Mucosa of descending colon (tissue), 3 donors: Measurements from ENCODE around the gene NCBP3. TPM values are rescaled to one million over a fixed set of nuclear protein-coding genes. Genes with fewer than 3 reads are reported as not detected.

Experiments used
- ATAC-seq: fragments of 200-7000 bp; cut with Tn5 transposase; one replicate; pipeline ENCODE4 v1.9.1; 2020; ENCODE audit warnings: mild to moderate bottlenecking, moderate library complexity
- DNase-seq, 3 donors: peaks; one replicate each; pipeline ENCODE4 v3.0.0-alpha.2; 2020
- H3K36me3 ChIP-seq: fragments of 200-600 bp; one replicate; pipeline ENCODE4 v1.8.0; 2021; ENCODE audit warnings: low read depth, mild to moderate bottlenecking
- H3K4me1 ChIP-seq: fragments of 200-600 bp; one replicate; pipeline ENCODE4 v1.8.0; 2021; ENCODE audit warnings: low read depth, mild to moderate bottlenecking
- H3K4me3 ChIP-seq: fragments of 200-600 bp; one replicate; pipeline ENCODE4 v1.8.0; 2021; ENCODE audit warnings: mild to moderate bottlenecking
- H3K9me3 ChIP-seq: fragments of 200-600 bp; one replicate; pipeline ENCODE4 v1.8.0; 2021; ENCODE audit warnings: mild to moderate bottlenecking
- CTCF ChIP-seq: fragments of 200-600 bp; IDR thresholded peaks from one replicate; pipeline ENCODE4 v1.8.0; 2022; ENCODE audit warnings: antibody characterized with exemption, mild to moderate bottlenecking
- intact Hi-C, 2 donors: fragments of 100-400 bp; cut with DNase I in 1 of 2; cut with micrococcal nuclease in 1 of 2; formaldehyde crosslinking; loops; one replicate each; pipeline versions ENCODE4 v1.11.0 to v1.11.1; 2022; cut with DNase I, micrococcal nuclease
- total RNA-seq, 3 donors: library from RNA; stranded (reverse); fragmentation: NEBNext Ultra II Directional in 2 of 3; extraction: Animal tissue kit (Norgen Biotek cat#: 25700) in 2 of 3; gene quantifications; one replicate each; pipeline versions ENCODE4 v1.2.1 to v1.2.4, GENCODE V29; 2021 to 2023
- donor health status: DM: no; HTN: no; CAD: no; lungs with moderate emphysema.
- donor health status: DM: no; HTN: no; CAD: no.
- donor health status: DM: no; HTN: yes; CAD: no.

Gene NCBP3
- total RNA-seq, 3 donors from 2014 or later, result 39.4 to 50.5 (median 44.7) TPM

DNA sequence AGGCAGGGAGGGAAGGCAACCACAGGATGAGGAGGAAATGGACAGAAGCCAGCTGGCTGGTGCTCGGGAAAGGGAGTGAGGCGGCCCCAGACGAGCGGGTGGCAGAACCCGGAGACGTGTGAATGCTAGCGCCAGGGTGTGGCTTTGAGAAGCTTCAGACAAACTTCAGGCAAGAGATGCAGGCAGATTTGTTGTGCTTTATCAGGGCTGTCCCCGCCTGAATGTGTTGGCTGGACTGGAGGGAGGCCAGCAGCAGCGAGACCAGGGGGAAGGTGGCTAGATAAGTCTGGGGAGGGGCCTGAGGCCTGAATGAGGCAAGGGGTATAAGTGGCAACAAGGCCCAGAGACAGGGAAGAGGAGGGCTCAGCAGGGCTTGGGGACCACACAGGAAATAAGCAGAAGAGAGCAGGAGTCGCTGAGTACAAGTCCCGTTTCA lies 24.8 kb upstream of the NCBP3 start:
- DNase-seq, result peak; percentile 50 to 68 (median 53)

GRCh38 chr17:3867606-3868005 lies 21.6 kb upstream of the NCBP3 start:
- DNase-seq (no peak), ATAC-seq (no peak)
- Histone ChIP-seq H3K4me3 (no peak overlapping the region), H3K9me3 (no peaks in the 10 kb centered on the region), H3K36me3 (no peaks in the 10 kb centered on the region), H3K4me1 (no peaks in the 10 kb centered on the region)
- intact Hi-C loops, result loop anchor here (5.0 to 10.0 kb wide), 2 partner anchors 47 to 140 kb away; partner anchors contain the start of gene P2RX1 (in 2 of the 2)
- no peak for TF ChIP-seq CTCF

More for the DNA sequence above, 24.8 kb upstream of the NCBP3 start:
- TF ChIP-seq CTCF, result no peak
- Histone ChIP-seq H3K9me3 (no peaks in the 10 kb centered on the region), H3K36me3 (no peaks in the 10 kb centered on the region), H3K4me1 (no peaks in the 10 kb centered on the region), H3K4me3 (no peak overlapping the region)
- ATAC-seq, result peak; percentile 77
- intact Hi-C loops, result no loop called here

GRCh38 chr17:3867106-3867505 lies 21.1 kb upstream of the NCBP3 start:
- DNase-seq (no peak), ATAC-seq (no peak)
- no peak for TF ChIP-seq CTCF
- no peaks in the 10 kb centered on the region for H3K36me3 ChIP-seq
- no peaks in the 10 kb centered on the region for H3K4me1 ChIP-seq
- intact Hi-C loops, result loop anchor here (5.0 to 10.0 kb wide), 2 partner anchors 48 to 140 kb away; partner anchors contain the start of gene P2RX1 (in 2 of the 2)
- no peaks in the 10 kb centered on the region for H3K9me3 ChIP-seq
- no peak overlapping the region for H3K4me3 ChIP-seq

- intact Hi-C loops, result loop anchor here (5.0 to 10.0 kb wide), 2 partner anchors 49 to 141 kb away; partner anchors contain the start of gene P2RX1 (in 2 of the 2)
- no peak for ATAC-seq
- no peaks in the 10 kb centered on the region for H3K36me3 ChIP-seq
These were observed 20.2 kb upstream of the NCBP3 start for GRCh38 chr17:3866276-3866675.

GRCh38 chr17:3865176-3865575 lies 19.1 kb upstream of the NCBP3 start:
- intact Hi-C loops, result loop anchor here (5.0 to 10.0 kb wide), 2 partner anchors 50 to 142 kb away; partner anchors contain the start of gene P2RX1 (in 2 of the 2)
- H3K4me3 ChIP-seq, result no peak overlapping the region
- ATAC-seq (peak; percentile 17), DNase-seq (peak in 1 of 3 donors; percentile 55)
- no peaks in the 10 kb centered on the region for H3K36me3 ChIP-seq
- H3K9me3 ChIP-seq, result no peaks in the 10 kb centered on the region
- no peaks in the 10 kb centered on the region for H3K4me1 ChIP-seq
- TF ChIP-seq CTCF, result no peak

More at GRCh38 chr17:3866276-3866675, 20.2 kb upstream of the NCBP3 start:
- no peak overlapping the region for H3K4me3 ChIP-seq
- H3K4me1 ChIP-seq, result no peaks in the 10 kb centered on the region
- no peak for TF ChIP-seq CTCF
- H3K9me3 ChIP-seq, result no peaks in the 10 kb centered on the region
- no peak for DNase-seq
